Nucleus accumbens (tissue), 56 donors: ENCODE data around the gene GBF1.
"Not testable (repeated sequence)": the region's sequence is repeated elsewhere in the genome, so short reads cannot be mapped to it uniquely, and the experiment has no call there.

ENCODE experiments used
- DNase-seq, 56 donors: peaks; one replicate each; lab custom pipeline; 2025; lab: John Stamatoyannopoulos, UW

Gene GBF1

GRCh38 chr10:102300278-102300843, 55.0 kb downstream of the GBF1 start:
- DNase-seq: no peak

- not testable (repeated sequence) for DNase-seq
Measured at GRCh38 chr10:102300912-102301311, 55.6 kb downstream of the GBF1 start.

- not testable (repeated sequence) for DNase-seq
Measured at GRCh38 chr10:102301332-102301731, 56.0 kb downstream of the GBF1 start.

- DNase-seq: no peak
Measured at GRCh38 chr10:102302611-102303010, 57.3 kb downstream of the GBF1 start.

- no peak for DNase-seq
Measured at GRCh38 chr10:102306006-102306405, 60.7 kb downstream of the GBF1 start.

GRCh38 chr10:102306710-102307109, 61.4 kb downstream of the GBF1 start:
- no peak for DNase-seq

- not testable (repeated sequence) for DNase-seq
Measured at GRCh38 chr10:102308318-102308717, 63.0 kb downstream of the GBF1 start.

GRCh38 chr10:102309236-102309635, 63.9 kb downstream of the GBF1 start:
- no peak for DNase-seq

- DNase-seq: no peak
Measured at GRCh38 chr10:102309916-102310315, 64.6 kb downstream of the GBF1 start.

GRCh38 chr10:102310361-102311024, 65.2 kb downstream of the GBF1 start:
- DNase-seq: no peak

GRCh38 chr10:102311025-102311420, 65.7 kb downstream of the GBF1 start:
- no peak for DNase-seq

GRCh38 chr10:102312683-102313082, 67.4 kb downstream of the GBF1 start:
- DNase-seq: no peak

GRCh38 chr10:102313221-102313896, 68.0 kb downstream of the GBF1 start:
- DNase-seq: no peak

GRCh38 chr10:102314801-102315200, 69.5 kb downstream of the GBF1 start:
- no peak for DNase-seq

GRCh38 chr10:102316421-102316820, 71.1 kb downstream of the GBF1 start:
- DNase-seq: no peak

- no peak for DNase-seq
Measured at GRCh38 chr10:102322914-102323313, 77.6 kb downstream of the GBF1 start.

- DNase-seq: no peak
Measured at GRCh38 chr10:102324061-102324460, 78.7 kb downstream of the GBF1 start.

- no peak for DNase-seq
Measured at GRCh38 chr10:102326031-102326430, 80.7 kb downstream of the GBF1 start.

GRCh38 chr10:102327002-102327401, 81.7 kb downstream of the GBF1 start:
- no peak for DNase-seq

- DNase-seq: no peak
Measured at GRCh38 chr10:102327641-102328040, 82.3 kb downstream of the GBF1 start.

GRCh38 chr10:102332772-102333171, 87.4 kb downstream of the GBF1 start:
- no peak for DNase-seq

GRCh38 chr10:102334101-102334500, 88.8 kb downstream of the GBF1 start:
- no peak for DNase-seq
